ENCODE measurements around the gene KLK14.

The KLK14 gene

GRCh38 chr19:51098365-51099046 lies 15.8 kb upstream of the KLK14 start:
- no peak for TF ChIP-seq CTCF (conservative IDR thresholded peaks at IDR 0.05)
- no peak for TF ChIP-seq ZFX (IDR thresholded peaks at IDR 0.05)
- no peak overlapping the region for H3K27ac ChIP-seq

- no peak overlapping the region for H3K27ac ChIP-seq
- TF ChIP-seq CTCF (conservative IDR thresholded peaks at IDR 0.05) (no peak), ZFX (IDR thresholded peaks at IDR 0.05) (no peak)
These were observed 15.1 kb upstream of the KLK14 start for GRCh38 chr19:51097796-51098195.

- TF ChIP-seq ZFX (IDR thresholded peaks at IDR 0.05) (no peak), CTCF (conservative IDR thresholded peaks at IDR 0.05) (peak; percentile 71)
- no peak overlapping the region for H3K27ac ChIP-seq
These were observed 14.6 kb upstream of the KLK14 start for GRCh38 chr19:51097166-51097738.

- no peak overlapping the region for H3K27ac ChIP-seq
- TF ChIP-seq CTCF (conservative IDR thresholded peaks at IDR 0.05) (peak; percentile 37), ZFX (IDR thresholded peaks at IDR 0.05) (no peak)
These were observed 13.9 kb upstream of the KLK14 start for GRCh38 chr19:51096473-51097165.

- H3K27ac ChIP-seq = no peak overlapping the region
These were observed 12.1 kb upstream of the KLK14 start for GRCh38 chr19:51094696-51095279.

GRCh38 chr19:51093510-51094345 lies 11.0 kb upstream of the KLK14 start:
- peak overlapping the region; percentile 42 for H3K27ac ChIP-seq
- TF ChIP-seq ZFX (IDR thresholded peaks at IDR 0.05) (no peak), CTCF (conservative IDR thresholded peaks at IDR 0.05) (no peak)

More at GRCh38 chr19:51094696-51095279, 12.1 kb upstream of the KLK14 start:
- TF ChIP-seq ZFX (IDR thresholded peaks at IDR 0.05) (no peak), CTCF (conservative IDR thresholded peaks at IDR 0.05) (peak; percentile 94)

Data from C4-2B (cell line).